Measurements from ENCODE around the gene FAM169A.
"Not testable (repeated sequence)": the region's sequence is repeated elsewhere in the genome, so short reads cannot be mapped to it uniquely, and the experiment has no call there.

The FAM169A gene

GRCh38 chr5:74791669-74792068, 74.5 kb downstream of the FAM169A start:
- DNase-seq: not testable (repeated sequence)

- DNase-seq: no peak
These were observed 78.8 kb downstream of the FAM169A start for GRCh38 chr5:74787424-74787823.

GRCh38 chr5:74786851-74787250, 79.3 kb downstream of the FAM169A start:
- no peak for DNase-seq

GRCh38 chr5:74778609-74779008, 87.6 kb downstream of the FAM169A start:
- DNase-seq: no peak

GRCh38 chr5:74772359-74772758, 93.8 kb downstream of the FAM169A start:
- no peak for DNase-seq

GRCh38 chr5:74767579-74767913, 98.6 kb downstream of the FAM169A start:
- no peak for DNase-seq

GRCh38 chr5:74766849-74767578, 99.2 kb downstream of the FAM169A start, which contains the start of the genes GFM2 and NSA2:
Gene GFM2 (minus strand): TSS chr5:74767117. CDS start chr5:74763742, 3,375 bp downstream.
Gene NSA2 (plus strand): TSS chr5:74767249. CDS start chr5:74767361, 112 bp downstream.
- peak; percentile 95 for DNase-seq

GRCh38 chr5:74766418-74766848, 99.8 kb downstream of the FAM169A start:
- no peak for DNase-seq

- no peak for DNase-seq
These were observed 100.3 kb downstream of the FAM169A start for GRCh38 chr5:74765929-74766328.

- no peak for DNase-seq
These were observed 101.0 kb downstream of the FAM169A start for GRCh38 chr5:74765201-74765600.

- DNase-seq: no peak
These were observed 102.7 kb downstream of the FAM169A start for GRCh38 chr5:74763504-74763903.

- DNase-seq: peak in 1 of 2 experiments; percentile 33
These were observed 103.6 kb downstream of the FAM169A start for GRCh38 chr5:74762599-74762998.

- no peak for DNase-seq
These were observed 104.9 kb downstream of the FAM169A start for GRCh38 chr5:74761241-74761640.

- DNase-seq: not testable (repeated sequence)
These were observed 117.4 kb downstream of the FAM169A start for GRCh38 chr5:74748742-74749141.

GRCh38 chr5:74738406-74738805, 127.8 kb downstream of the FAM169A start:
- no peak for DNase-seq

GRCh38 chr5:74736759-74737158, 129.4 kb downstream of the FAM169A start:
- DNase-seq: no peak

All from activated T-cell treated with anti-CD3 and anti-CD28 coated beads, Interleukin-2, amount 50 U/mL, for 48 hours (primary cell).